ENCODE results near the gene THAP7. TPM values are rescaled to one million over a fixed set of nuclear protein-coding genes. Genes with fewer than 3 reads are reported as not detected.

THAP7 gene
- total and polyA plus RNA-seq, 2 donors (not counting 1 experiment from before 2014, with no cell fraction given) = 37.7 to 70.1 TPM

- no peak for ATAC-seq (ENCODE audit: low read depth)
- intact Hi-C loops (cut with micrococcal nuclease) = loop anchor here (10.0 kb wide), 1 partner anchor 58 kb away; the partner anchor contains the start of gene LRRC74B
Observed at GRCh38 chr22:20986365-20986764, 15.6 kb downstream of the THAP7 start.

GRCh38 chr22:20985720-20986119, 16.2 kb downstream of the THAP7 start:
- ChIA-PET POLR2A (no interaction called here), CTCF (no interaction called here)
- no peaks in the 10 kb centered on the region for H3K27me3 ChIP-seq (replicated peaks in 1 of 4; ENCODE audit: control extremely low read depth in 1 of 4, control insufficient read depth in 3 of 4, insufficient read depth in 4 of 4, low read length in 3 of 4)
- H3K4me1 ChIP-seq (ENCODE audit: control insufficient read depth in 2 of 2, insufficient read depth in 2 of 2, low read length in 2 of 2) = peaks cover 15 to 18% of the 10 kb centered on the region in 2 donors
- no peaks in the 10 kb centered on the region for H3K9me3 ChIP-seq (ENCODE audit: control extremely low read depth in 1 of 3, control insufficient read depth in 2 of 3, insufficient read depth in 1 of 3, low read length in 2 of 3)
- H2AFZ ChIP-seq (ENCODE audit: insufficient read depth, low read depth, low read length, poor library complexity, severe bottlenecking) = no peak overlapping the region
- DNase-seq (no peak), ATAC-seq (ENCODE audit: low read depth) (no peak)
- H4K20me1 ChIP-seq (ENCODE audit: control insufficient read depth, insufficient read depth, low read length, poor library complexity, severe bottlenecking) = no peaks in the 10 kb centered on the region
- H3K36me3 ChIP-seq (replicated peaks in 1 of 2; ENCODE audit: control extremely low read depth in 1 of 2, control insufficient read depth in 1 of 2, extremely low read depth in 1 of 2, insufficient read depth in 2 of 2, low read length in 1 of 2) = peaks cover 0 to 9% of the 10 kb centered on the region in 2 experiments
- no peak overlapping the region for H3K4me2 ChIP-seq (replicated peaks; ENCODE audit: low read depth, low read length, poor library complexity, severe bottlenecking)
- Mint-ChIP-seq H3K27ac (no peak overlapping the region), H3K4me1 (peaks cover 23% of the 10 kb centered on the region), H3K4me3 (no peak overlapping the region), H3K9me3 (ENCODE audit: insufficient read depth) (no peaks in the 10 kb centered on the region), H3K27me3 (no peaks in the 10 kb centered on the region)
- 93% methylated on average over 6 of the region's 7 CpGs for WGBS (ENCODE audit: insufficient coverage)
- no peak overlapping the region for H3K4me3 ChIP-seq (ENCODE audit: control extremely low read depth in 1 of 5, extremely low read depth in 1 of 5, insufficient read depth in 1 of 5, low read depth in 2 of 5, low read length in 4 of 5)
- TF ChIP-seq CTCF (IDR thresholded peaks at IDR 0.05) (no peak), EZH2 (IDR thresholded peaks at IDR 0.05; ENCODE audit: borderline replicate concordance, insufficient read depth, low read depth, low read length, poor library complexity, severe bottlenecking) (no peak)
- no peak overlapping the region for H3K9ac ChIP-seq (ENCODE audit: low read length)
- no peak overlapping the region for H3K27ac ChIP-seq (ENCODE audit: low read length in 2 of 2)
- intact Hi-C loops (cut with micrococcal nuclease) = loop anchor here (10.0 kb wide), 1 partner anchor 59 kb away; the partner anchor contains the start of gene LRRC74B
- H3K79me2 ChIP-seq (ENCODE audit: control insufficient read depth, insufficient read depth, low read length) = peaks cover 13% of the 10 kb centered on the region

More at GRCh38 chr22:20986365-20986764, 15.6 kb downstream of the THAP7 start:
- no peaks in the 10 kb centered on the region for H3K9me3 ChIP-seq (ENCODE audit: control extremely low read depth in 1 of 3, control insufficient read depth in 2 of 3, insufficient read depth in 1 of 3, low read length in 2 of 3)
- H3K4me3 ChIP-seq (ENCODE audit: control extremely low read depth in 1 of 5, extremely low read depth in 1 of 5, insufficient read depth in 1 of 5, low read depth in 2 of 5, low read length in 4 of 5) = no peak overlapping the region
- Mint-ChIP-seq H3K27ac (no peak overlapping the region), H3K9me3 (ENCODE audit: insufficient read depth) (no peaks in the 10 kb centered on the region), H3K27me3 (no peaks in the 10 kb centered on the region), H3K4me3 (no peak overlapping the region), H3K4me1 (peaks cover 16% of the 10 kb centered on the region)
- no peaks in the 10 kb centered on the region for H4K20me1 ChIP-seq (ENCODE audit: control insufficient read depth, insufficient read depth, low read length, poor library complexity, severe bottlenecking)
- H3K9ac ChIP-seq (ENCODE audit: low read length) = no peak overlapping the region
- WGBS (ENCODE audit: insufficient coverage) = 89% methylated on average over 1 of the region's 1 CpG
- no peaks in the 10 kb centered on the region for H3K27me3 ChIP-seq (replicated peaks in 1 of 4; ENCODE audit: control extremely low read depth in 1 of 4, control insufficient read depth in 3 of 4, insufficient read depth in 4 of 4, low read length in 3 of 4)
- H3K4me1 ChIP-seq (ENCODE audit: control insufficient read depth in 2 of 2, insufficient read depth in 2 of 2, low read length in 2 of 2) = peaks cover 9 to 12% of the 10 kb centered on the region in 2 donors
- no peak for DNase-seq
- TF ChIP-seq EZH2 (IDR thresholded peaks at IDR 0.05; ENCODE audit: borderline replicate concordance, insufficient read depth, low read depth, low read length, poor library complexity, severe bottlenecking) = no peak
- no peak for TF ChIP-seq CTCF (IDR thresholded peaks at IDR 0.05)
- H3K79me2 ChIP-seq (ENCODE audit: control insufficient read depth, insufficient read depth, low read length) = peaks cover 10% of the 10 kb centered on the region
- H3K4me2 ChIP-seq (replicated peaks; ENCODE audit: low read depth, low read length, poor library complexity, severe bottlenecking) = no peak overlapping the region
- POLR2A ChIA-PET = no interaction called here
- H2AFZ ChIP-seq (ENCODE audit: insufficient read depth, low read depth, low read length, poor library complexity, severe bottlenecking) = no peak overlapping the region
- CTCF ChIA-PET = interaction anchor here (1.2 kb wide), 1 partner anchor 32 kb away, joined by 3 read pairs; no protein-coding TSS in a partner anchor
- no peak overlapping the region for H3K27ac ChIP-seq (ENCODE audit: low read length in 2 of 2)
- H3K36me3 ChIP-seq (replicated peaks in 1 of 2; ENCODE audit: control extremely low read depth in 1 of 2, control insufficient read depth in 1 of 2, extremely low read depth in 1 of 2, insufficient read depth in 2 of 2, low read length in 1 of 2) = peaks cover 0 to 9% of the 10 kb centered on the region in 2 experiments
